Measurements from ENCODE around the gene IGHMBP2. TPM values are rescaled to one million over a fixed set of nuclear protein-coding genes. Genes with fewer than 3 reads are reported as not detected.

IGHMBP2 gene
- total RNA-seq, 1 experiment from 2014 or later = 19.3 TPM

- no peaks in the 10 kb centered on the region for H3K4me1 ChIP-seq (ENCODE audit: control insufficient read depth in 1 of 2, insufficient read depth in 2 of 2, low read length in 2 of 2)
- ChIA-PET RAD21 (ENCODE audit: low non-redundant PET in 1 of 2, low total read pairs in 2 of 2, uncharacterized antibody in 2 of 2, unreplicated experiment in 2 of 2) (no interaction called here), CTCF (no interaction called here), POLR2A (no interaction called here)
- intact Hi-C loops (cut with micrococcal nuclease) = no loop called here
- BruUV-seq (replicated peaks) = no TSS peak
- no peaks in the 10 kb centered on the region for H3K27me3 ChIP-seq (ENCODE audit: insufficient read depth, low read length)
- H3K4me2 ChIP-seq (ENCODE audit: low read length) = no peak overlapping the region
- no peak overlapping the region for H3K27ac ChIP-seq (ENCODE audit: low read depth, low read length)
- peaks cover 13 to 54% of the 10 kb centered on the region in 2 experiments for H3K36me3 ChIP-seq (ENCODE audit: control insufficient read depth in 1 of 2, insufficient read depth in 2 of 2, low read length in 2 of 2)
- peaks cover 16% of the 10 kb centered on the region; the same call in 1 of the 2 replicates for H3K79me2 ChIP-seq (ENCODE audit: insufficient read depth, low read length)
- peaks cover 16 to 18% of the 10 kb centered on the region in 2 experiments; a peak in 3 of 4 replicates for H3K9me3 ChIP-seq (ENCODE audit: control insufficient read depth in 1 of 2, insufficient read depth in 1 of 2, low read depth in 1 of 2, low read length in 2 of 2)
- H3K4me3 ChIP-seq (replicated peaks in 1 of 2; ENCODE audit: low read depth in 1 of 2, low read length in 2 of 2) = no peak overlapping the region
- no peak overlapping the region for H2AFZ ChIP-seq (ENCODE audit: low read depth, low read length, poor library complexity, severe bottlenecking)
- no peak for DNase-seq (ENCODE audit: low read depth, low spot score)
- no peaks in the 10 kb centered on the region for H4K20me1 ChIP-seq (ENCODE audit: insufficient read depth)
- no peaks in the 10 kb centered on the region for H3K9me2 ChIP-seq (ENCODE audit: insufficient read depth)
- H3K9ac ChIP-seq (ENCODE audit: low read length) = no peak overlapping the region
- TF ChIP-seq CTCF (IDR thresholded peaks at IDR 0.05 in 2 of 3, conservative IDR thresholded peaks at IDR 0.05 in 1 of 3; ENCODE audit: borderline replicate concordance in 1 of 3, insufficient read depth in 1 of 3, low read depth in 2 of 3, low read length in 2 of 3) = no peak
- no peak for TF ChIP-seq TCF7L2 (IDR thresholded peaks at IDR 0.05; ENCODE audit: borderline replicate concordance, extremely low read depth, insufficient read depth, insufficient read length)
- TF ChIP-seq ELF1 (IDR thresholded peaks at IDR 0.05; ENCODE audit: borderline replicate concordance, low read depth) = no peak
- TF ChIP-seq ZNF274 (IDR thresholded peaks at IDR 0.05; ENCODE audit: low read depth, low read length) = no peak
- TF ChIP-seq, protein P1, sequence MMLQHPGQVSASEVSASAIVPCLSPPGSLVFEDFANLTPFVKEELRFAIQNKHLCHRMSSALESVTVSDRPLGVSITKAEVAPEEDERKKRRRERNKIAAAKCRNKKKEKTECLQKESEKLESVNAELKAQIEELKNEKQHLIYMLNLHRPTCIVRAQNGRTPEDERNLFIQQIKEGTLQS (IDR thresholded peaks at IDR 0.05) = no peak
- TF ChIP-seq EGR1 (IDR thresholded peaks at IDR 0.05; ENCODE audit: low read depth) = no peak
- no peak for TF ChIP-seq RAD21 (IDR thresholded peaks at IDR 0.05; ENCODE audit: low read depth)
- no peak for TF ChIP-seq EZH2 (IDR thresholded peaks at IDR 0.05)
- TF ChIP-seq SRF (IDR thresholded peaks at IDR 0.05; ENCODE audit: low read depth) = no peak
- no peak for TF ChIP-seq POLR2AphosphoS5 (IDR thresholded peaks at IDR 0.05; ENCODE audit: low read depth, low read length)
- TF ChIP-seq, protein P2, sequence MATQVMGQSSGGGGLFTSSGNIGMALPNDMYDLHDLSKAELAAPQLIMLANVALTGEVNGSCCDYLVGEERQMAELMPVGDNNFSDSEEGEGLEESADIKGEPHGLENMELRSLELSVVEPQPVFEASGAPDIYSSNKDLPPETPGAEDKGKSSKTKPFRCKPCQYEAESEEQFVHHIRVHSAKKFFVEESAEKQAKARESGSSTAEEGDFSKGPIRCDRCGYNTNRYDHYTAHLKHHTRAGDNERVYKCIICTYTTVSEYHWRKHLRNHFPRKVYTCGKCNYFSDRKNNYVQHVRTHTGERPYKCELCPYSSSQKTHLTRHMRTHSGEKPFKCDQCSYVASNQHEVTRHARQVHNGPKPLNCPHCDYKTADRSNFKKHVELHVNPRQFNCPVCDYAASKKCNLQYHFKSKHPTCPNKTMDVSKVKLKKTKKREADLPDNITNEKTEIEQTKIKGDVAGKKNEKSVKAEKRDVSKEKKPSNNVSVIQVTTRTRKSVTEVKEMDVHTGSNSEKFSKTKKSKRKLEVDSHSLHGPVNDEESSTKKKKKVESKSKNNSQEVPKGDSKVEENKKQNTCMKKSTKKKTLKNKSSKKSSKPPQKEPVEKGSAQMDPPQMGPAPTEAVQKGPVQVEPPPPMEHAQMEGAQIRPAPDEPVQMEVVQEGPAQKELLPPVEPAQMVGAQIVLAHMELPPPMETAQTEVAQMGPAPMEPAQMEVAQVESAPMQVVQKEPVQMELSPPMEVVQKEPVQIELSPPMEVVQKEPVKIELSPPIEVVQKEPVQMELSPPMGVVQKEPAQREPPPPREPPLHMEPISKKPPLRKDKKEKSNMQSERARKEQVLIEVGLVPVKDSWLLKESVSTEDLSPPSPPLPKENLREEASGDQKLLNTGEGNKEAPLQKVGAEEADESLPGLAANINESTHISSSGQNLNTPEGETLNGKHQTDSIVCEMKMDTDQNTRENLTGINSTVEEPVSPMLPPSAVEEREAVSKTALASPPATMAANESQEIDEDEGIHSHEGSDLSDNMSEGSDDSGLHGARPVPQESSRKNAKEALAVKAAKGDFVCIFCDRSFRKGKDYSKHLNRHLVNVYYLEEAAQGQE (IDR thresholded peaks at IDR 0.05; ENCODE audit: low read depth) = no peak
- TF ChIP-seq CBX3 (IDR thresholded peaks at IDR 0.05; ENCODE audit: low read depth) = no peak
- TF ChIP-seq JUND (IDR thresholded peaks at IDR 0.05) = no peak
- TF ChIP-seq SP1 (IDR thresholded peaks at IDR 0.05; ENCODE audit: low read depth) = no peak
- no peak for TF ChIP-seq FOSL1 (IDR thresholded peaks at IDR 0.05; ENCODE audit: low read depth)
- TF ChIP-seq ZFX (IDR thresholded peaks at IDR 0.05) = no peak
- TF ChIP-seq CEBPB (IDR thresholded peaks at IDR 0.05; ENCODE audit: low read depth) = no peak
- TF ChIP-seq EZH2phosphoT487 (IDR thresholded peaks at IDR 0.05; ENCODE audit: borderline replicate concordance) = no peak
- no peak for TF ChIP-seq SIN3A (IDR thresholded peaks at IDR 0.05; ENCODE audit: low read depth)
- no peak for ATAC-seq
Measured at GRCh38 chr11:68924073-68924925, 20.6 kb downstream of the IGHMBP2 start.

Measured in HCT116 (cell line).